H9 (cell line): ENCODE data around the gene OTULIN. TPM values are rescaled to one million over a fixed set of nuclear protein-coding genes. Genes with fewer than 3 reads are reported as not detected.

ENCODE experiments used
- DNase-seq: peaks from one replicate; pipeline ENCODE4 v3.0.0-alpha.2; 2017
- H2AFZ ChIP-seq: one replicate; pipeline ENCODE4 v1.6.1; 2013; ENCODE audit warnings: mild to moderate bottlenecking, low read length, control low read depth, moderate library complexity
- H2AK5ac ChIP-seq: 2 replicates; pipeline ENCODE4 v1.6.1; 2013; ENCODE audit warnings: low read length, control low read depth, mixed read lengths; ENCODE audit not compliant: insufficient read length
- H2BK120ac ChIP-seq: one replicate; pipeline ENCODE4 v1.6.1; 2013; ENCODE audit warnings: low read depth, mild to moderate bottlenecking, low read length, control low read depth, inconsistent platforms; ENCODE audit not compliant: poor library complexity, severe bottlenecking
- H2BK12ac ChIP-seq: 2 replicates; pipeline ENCODE4 v1.6.1; 2013; ENCODE audit warnings: low read length, control low read depth, mixed read lengths, low read depth; ENCODE audit not compliant: insufficient read length
- H2BK15ac ChIP-seq: 2 replicates; pipeline ENCODE4 v1.6.1; 2013; ENCODE audit warnings: low read depth, low read length, control low read depth
- H2BK20ac ChIP-seq: one replicate; pipeline ENCODE4 v1.6.1; 2013; ENCODE audit warnings: low read depth, mild to moderate bottlenecking, low read length, control low read depth, inconsistent platforms; ENCODE audit not compliant: poor library complexity, severe bottlenecking
- H2BK5ac ChIP-seq: 2 replicates; pipeline ENCODE4 v1.6.1; 2013; ENCODE audit warnings: low read length, control low read depth, mixed read lengths; ENCODE audit not compliant: insufficient read length
- H3K14ac ChIP-seq: 2 replicates; pipeline ENCODE4 v1.6.1; 2013; ENCODE audit warnings: low read length, control low read depth; ENCODE audit not compliant: insufficient read depth
- H3K18ac ChIP-seq: 2 replicates; pipeline ENCODE4 v1.6.1; 2013; ENCODE audit warnings: low read depth, mild to moderate bottlenecking, mixed read lengths, low read length, control low read depth; ENCODE audit not compliant: insufficient read length
- H3K23ac ChIP-seq: 2 replicates; pipeline ENCODE4 v1.6.1; 2013; ENCODE audit warnings: low read length, control low read depth, mixed read lengths, low read depth; ENCODE audit not compliant: insufficient read length
- H3K23me2 ChIP-seq: 2 replicates; pipeline ENCODE4 v1.6.1; 2013; ENCODE audit warnings: low read depth, mild to moderate bottlenecking, mixed read lengths, low read length, control low read depth; ENCODE audit not compliant: insufficient read length, poor library complexity, severe bottlenecking
- H3K27ac ChIP-seq: 2 replicates; pipeline ENCODE4 v1.5.1; 2013; ENCODE audit warnings: low read length, control low read depth, mixed read lengths, low read depth; ENCODE audit not compliant: insufficient read length
- H3K27me3 ChIP-seq: 2 replicates; pipeline ENCODE4 v1.6.1; 2013; ENCODE audit warnings: low read length, control low read depth, inconsistent platforms; ENCODE audit not compliant: insufficient read depth
- H3K4ac ChIP-seq: 2 replicates; pipeline ENCODE4 v1.6.1; 2013; ENCODE audit warnings: low read depth, mild to moderate bottlenecking, control low read depth, inconsistent platforms, low read length, moderate library complexity
- H3K4me1 ChIP-seq: 2 replicates; pipeline ENCODE4 v1.6.1; 2013; ENCODE audit warnings: low read length, control low read depth, inconsistent platforms; ENCODE audit not compliant: insufficient read depth
- H3K4me2 ChIP-seq: 2 replicates; pipeline ENCODE4 v1.6.1; 2013; ENCODE audit warnings: low read length, control low read depth, mixed read lengths; ENCODE audit not compliant: insufficient read length, insufficient read depth
- H3K56ac ChIP-seq: 2 replicates; pipeline ENCODE4 v1.6.1; 2013; ENCODE audit warnings: low read depth, mild to moderate bottlenecking, mixed read lengths, low read length, control low read depth; ENCODE audit not compliant: insufficient read length
- H3K79me1 ChIP-seq: 2 replicates; pipeline ENCODE4 v1.6.1; 2013; ENCODE audit warnings: low read depth, mild to moderate bottlenecking, moderate library complexity, low read length, control low read depth, inconsistent platforms; ENCODE audit not compliant: insufficient read depth, poor library complexity, severe bottlenecking
- H3K79me2 ChIP-seq: 2 replicates; pipeline ENCODE4 v1.6.1; 2013; ENCODE audit warnings: low read length, control low read depth, inconsistent platforms; ENCODE audit not compliant: insufficient read depth
- H3K9ac ChIP-seq: 2 replicates; pipeline ENCODE4 v1.6.1; 2013; ENCODE audit warnings: low read length, control low read depth, mixed read lengths; ENCODE audit not compliant: insufficient read length; ENCODE audit errors: extremely low read depth
- H3K9me3 ChIP-seq: one replicate; pipeline ENCODE4 v1.6.1; 2013; ENCODE audit warnings: low read depth, low read length, inconsistent platforms; ENCODE audit not compliant: control insufficient read depth
- H3T11ph ChIP-seq: one replicate; pipeline ENCODE4 v1.6.1; 2013; ENCODE audit warnings: mild to moderate bottlenecking, low read length, control low read depth, inconsistent platforms
- H4K20me1 ChIP-seq: one replicate; pipeline ENCODE4 v1.6.1; 2013; ENCODE audit not compliant: control insufficient read depth, insufficient read length, insufficient read depth
- H4K5ac ChIP-seq: 2 replicates; pipeline ENCODE4 v1.6.1; 2013; ENCODE audit warnings: low read depth, mild to moderate bottlenecking, mixed read lengths, low read length, control low read depth; ENCODE audit not compliant: insufficient read length
- H4K8ac ChIP-seq: replicated peaks from 2 replicates; pipeline ENCODE4 v1.6.1; 2013; ENCODE audit warnings: low read length, control low read depth, mixed read lengths, low read depth; ENCODE audit not compliant: insufficient read length
- H4K91ac ChIP-seq: 2 replicates; pipeline ENCODE4 v1.6.1; 2013; ENCODE audit warnings: low read depth, mild to moderate bottlenecking, moderate library complexity, mixed read lengths, low read length, control low read depth; ENCODE audit not compliant: insufficient read length
- H3K27ac Mint-ChIP-seq, 3 experiments: 2 replicates in 2 of 3; 3 replicates in 1 of 3; pipeline ENCODE4 v1.8.0; 2020 to 2021; ENCODE audit warnings: mixed read lengths in 3 of 3, mild to moderate bottlenecking in 1 of 3, moderate library complexity in 1 of 3
- H3K27me3 Mint-ChIP-seq: 2 replicates; pipeline ENCODE4 v1.8.0; 2021; ENCODE audit warnings: low read depth, mild to moderate bottlenecking, moderate library complexity, mixed read lengths
- H3K36me3 Mint-ChIP-seq, 3 experiments: 2 replicates in 2 of 3; 3 replicates in 1 of 3; pipeline ENCODE4 v1.8.0; 2020 to 2021; ENCODE audit warnings: low read depth in 3 of 3, mixed read lengths in 3 of 3; ENCODE audit not compliant: insufficient read depth in 1 of 3
- H3K4me1 Mint-ChIP-seq, 2 experiments: 2 replicates each; pipeline ENCODE4 v1.8.0; 2020; ENCODE audit warnings: mixed read lengths in 2 of 2
- H3K4me3 Mint-ChIP-seq, 2 experiments: 2 replicates in 1 of 2; 3 replicates in 1 of 2; pipeline ENCODE4 v1.8.0; 2020 to 2021; ENCODE audit warnings: mild to moderate bottlenecking in 2 of 2, mixed read lengths in 2 of 2, moderate library complexity in 1 of 2
- H3K9me3 Mint-ChIP-seq, 2 experiments: 2 replicates in 1 of 2; 3 replicates in 1 of 2; pipeline ENCODE4 v1.8.0; 2020; ENCODE audit warnings: mild to moderate bottlenecking in 2 of 2, mixed read lengths in 2 of 2, moderate library complexity in 1 of 2
- CTCF ChIP-seq: fragments of 200-600 bp; sonication (generic); conservative IDR thresholded peaks from 3 replicates; pipeline ENCODE4 v1.8.0; 2021; ENCODE audit warnings: antibody characterized with exemption, mild to moderate bottlenecking
- WGBS: extraction: QIAGEN DNeasy Blood & Tissue Kit; methylation state at CpG from one replicate; pipeline ENCODE4 v1.1.7; 2013; ENCODE audit warnings: missing lambda C conversion rate, low lambda C conversion rate, mixed read lengths; ENCODE audit not compliant: insufficient read length; ENCODE audit errors: extremely low coverage; 5-methylcytosine and 5-hydroxymethylcytosine counted together
- total RNA-seq: library from RNA; stranded (reverse); gene quantifications from 2 replicates; pipeline ENCODE4 v1.2.1, GENCODE V29; 2021

OTULIN gene
- total RNA-seq, 1 experiment from 2014 or later = 35.8 TPM

GRCh38 chr5:14716755-14717752 is 52.5 kb downstream of the OTULIN start:
- Histone ChIP-seq H2AFZ (no peak overlapping the region), H3K56ac (no peak overlapping the region), H3K79me1 (no peaks in the 10 kb centered on the region), H3K23me2 (no peaks in the 10 kb centered on the region), H4K20me1 (no peaks in the 10 kb centered on the region), H3K27ac (no peak overlapping the region), H3K4me2 (no peak overlapping the region), H4K91ac (no peak overlapping the region), H3T11ph (no peak overlapping the region), H3K4ac (no peak overlapping the region), H3K9ac (no peak overlapping the region), H2AK5ac (no peak overlapping the region), H2BK12ac (no peak overlapping the region), H3K14ac (no peak overlapping the region), H3K27me3 (no peaks in the 10 kb centered on the region), H3K23ac (no peak overlapping the region), H4K5ac (no peak overlapping the region), H2BK20ac (no peak overlapping the region), H2BK120ac (no peak overlapping the region), H3K9me3 (no peaks in the 10 kb centered on the region), H3K79me2 (no peaks in the 10 kb centered on the region), H2BK5ac (no peak overlapping the region), H2BK15ac (no peak overlapping the region), H4K8ac (no peak overlapping the region), H3K4me1 (no peaks in the 10 kb centered on the region), H3K18ac (no peak overlapping the region)
- H3K27ac Mint-ChIP-seq = no peak overlapping the region
- H3K36me3 Mint-ChIP-seq = peaks cover 17 to 54% (median 37%) of the 10 kb centered on the region in 3 experiments; a peak in 6 of 7 replicates
- H3K4me1 Mint-ChIP-seq = peaks cover 0 to 2% of the 10 kb centered on the region in 2 experiments; a peak in 1 of 4 replicates
- no peak for TF ChIP-seq CTCF
- no CpG with 5 or more reads among the region's 13 CpGs for WGBS
- H3K4me3 Mint-ChIP-seq = no peak overlapping the region
- no peak for DNase-seq
- H3K27me3 Mint-ChIP-seq = no peaks in the 10 kb centered on the region
- peaks cover 7 to 35% of the 10 kb centered on the region in 2 experiments for H3K9me3 Mint-ChIP-seq
